HG03095 (cell line): ENCODE data around the gene TULP1.

Experiments used
- ATAC-seq: cut with Tn5 transposase; IDR thresholded peaks from one replicate; pipeline ENCODE4 v1.9.1; 2021; ENCODE audit warnings: moderate library complexity; ENCODE audit not compliant: unreplicated experiment

Gene TULP1

GRCh38 chr6:35468980-35469750, 43.5 kb downstream of the TULP1 start:
- no peak for ATAC-seq

GRCh38 chr6:35468181-35468979, 44.3 kb downstream of the TULP1 start, which contains the start of gene RPL10A:
RPL10A (plus strand) TSS chr6:35468401; CDS start chr6:35468435, 34 bp downstream.
- peak; percentile 77 for ATAC-seq

- ATAC-seq, result no peak
Measured at GRCh38 chr6:35465646-35466045, 47.0 kb downstream of the TULP1 start.

- ATAC-seq, result no peak
Measured at GRCh38 chr6:35463292-35463691, 49.4 kb downstream of the TULP1 start.

- ATAC-seq, result no peak
Measured at GRCh38 chr6:35461270-35461669, 51.4 kb downstream of the TULP1 start.

- ATAC-seq, result no peak
Measured at GRCh38 chr6:35457907-35458306, 54.8 kb downstream of the TULP1 start.

GRCh38 chr6:35454391-35455110, 58.1 kb downstream of the TULP1 start:
- ATAC-seq, result no peak

GRCh38 chr6:35453236-35453635, 59.5 kb downstream of the TULP1 start:
- ATAC-seq, result no peak

GRCh38 chr6:35452183-35453090, 60.3 kb downstream of the TULP1 start, which contains the start of gene FANCE:
FANCE (plus strand) TSS chr6:35452338; CDS start chr6:35452546, 208 bp downstream.
- ATAC-seq, result peak; percentile 90

- no peak for ATAC-seq
Measured at GRCh38 chr6:35451354-35452182, 61.1 kb downstream of the TULP1 start.

- ATAC-seq, result no peak
Measured at GRCh38 chr6:35449287-35449881, 63.3 kb downstream of the TULP1 start.

GRCh38 chr6:35448191-35448590, 64.5 kb downstream of the TULP1 start:
- ATAC-seq, result no peak
